GM10248 (cell line): Measurements from ENCODE around the gene GRAP2.
"Not testable (repeated sequence)": the region's sequence is repeated elsewhere in the genome, so short reads cannot be mapped to it uniquely, and the experiment has no call there.

ENCODE experiments used
- CTCF ChIA-PET: fragments of 300-600 bp; sonication (Branson Sonifier 250); formaldehyde crosslinking; extraction: SDS; loops from one replicate; lab custom pipeline; 2021; ENCODE audit warnings: antibody characterized with exemption; lab: Yijun Ruan, JAX
- POLR2A ChIA-PET: fragments of 350-650 bp; sonication (Branson Sonifier 250); formaldehyde crosslinking; extraction: SDS; loops from one replicate; lab custom pipeline; 2020; ENCODE audit warnings: antibody characterized with exemption; lab: Yijun Ruan, JAX
- DNase-seq: peaks from one replicate; pipeline ENCODE4 v3.0.0; 2012; ENCODE audit errors: extremely low spot score
- CTCF ChIP-seq: IDR thresholded peaks from 2 replicates; pipeline ENCODE4 v1.5.1; 2012; ENCODE audit warnings: mild to moderate bottlenecking, low read depth; ENCODE audit errors: extremely low read depth, missing control alignments, control extremely low read depth

Gene GRAP2

GRCh38 chr22:39946503-39947219 is 45.8 kb downstream of the GRAP2 start:
- CTCF ChIA-PET: interaction anchor here (0.9 to 1.5 kb wide), 3 partner anchors 10 to 78 kb away, joined by 3 to 5 read pairs (median 4); no protein-coding TSS in a partner anchor
- DNase-seq: no peak
- TF ChIP-seq CTCF: no peak
- POLR2A ChIA-PET: no interaction called here

DNA sequence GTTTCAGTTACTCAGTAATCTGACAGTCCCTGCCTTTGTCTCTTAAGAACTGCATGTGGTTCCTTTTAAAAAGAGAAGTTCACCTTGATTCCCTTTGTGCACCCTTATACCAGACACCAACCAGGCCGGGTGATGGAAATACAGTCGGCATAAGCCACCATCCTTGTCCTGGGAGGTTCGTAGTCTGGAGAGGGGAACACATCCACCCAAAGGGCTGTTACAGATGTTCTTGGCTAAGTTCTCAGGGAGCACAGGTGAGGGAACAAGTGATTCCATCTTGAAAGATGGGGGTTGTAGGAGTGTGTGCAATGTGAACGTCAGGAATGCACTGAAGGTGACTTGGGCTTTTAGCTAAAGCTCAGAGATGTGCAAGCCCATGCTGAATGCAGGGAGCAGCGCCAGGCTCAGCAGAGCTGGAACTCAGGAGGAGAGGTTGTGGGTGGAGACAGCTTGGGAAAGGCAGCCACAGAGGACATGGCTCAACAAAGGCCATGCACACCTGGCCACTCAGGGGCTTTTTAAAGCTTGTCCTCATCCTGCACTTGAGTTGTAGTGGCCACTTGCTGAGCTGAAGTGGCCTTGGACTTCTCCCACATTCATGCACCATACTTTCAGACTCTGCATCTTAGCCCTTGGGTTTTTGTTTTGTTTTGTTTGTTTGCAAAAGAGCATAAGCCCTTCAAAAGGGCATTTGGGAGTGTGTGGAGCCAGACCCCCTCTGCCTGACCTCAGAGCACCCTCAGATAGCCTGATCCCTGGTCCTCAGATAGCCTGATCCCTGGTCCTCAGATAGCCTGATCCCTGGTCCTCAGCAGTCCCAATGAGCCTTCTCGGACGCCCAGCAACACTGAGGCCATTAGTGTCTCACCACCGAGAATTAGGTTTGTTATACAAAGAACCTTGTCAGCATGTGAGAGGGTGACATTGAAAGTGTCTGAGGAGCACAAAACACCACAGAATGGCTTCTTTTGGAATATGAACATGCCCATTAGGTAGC is 46.6 kb downstream of the GRAP2 start:
- DNase-seq: no peak
- no peak for TF ChIP-seq CTCF
- ChIA-PET CTCF (interaction anchor here (0.9 to 1.5 kb wide), 2 partner anchors 15 to 77 kb away, joined by 4 to 5 read pairs; no protein-coding TSS in a partner anchor), POLR2A (no interaction called here)

- TF ChIP-seq CTCF: no peak
- no peak for DNase-seq
- POLR2A ChIA-PET: no interaction called here
- CTCF ChIA-PET: interaction anchor here (1.3 to 1.6 kb wide), 2 partner anchors 16 to 75 kb away, joined by 3 to 4 read pairs; no protein-coding TSS in a partner anchor
Measured at GRCh38 chr22:39949964-39950737, 49.3 kb downstream of the GRAP2 start.

DNA sequence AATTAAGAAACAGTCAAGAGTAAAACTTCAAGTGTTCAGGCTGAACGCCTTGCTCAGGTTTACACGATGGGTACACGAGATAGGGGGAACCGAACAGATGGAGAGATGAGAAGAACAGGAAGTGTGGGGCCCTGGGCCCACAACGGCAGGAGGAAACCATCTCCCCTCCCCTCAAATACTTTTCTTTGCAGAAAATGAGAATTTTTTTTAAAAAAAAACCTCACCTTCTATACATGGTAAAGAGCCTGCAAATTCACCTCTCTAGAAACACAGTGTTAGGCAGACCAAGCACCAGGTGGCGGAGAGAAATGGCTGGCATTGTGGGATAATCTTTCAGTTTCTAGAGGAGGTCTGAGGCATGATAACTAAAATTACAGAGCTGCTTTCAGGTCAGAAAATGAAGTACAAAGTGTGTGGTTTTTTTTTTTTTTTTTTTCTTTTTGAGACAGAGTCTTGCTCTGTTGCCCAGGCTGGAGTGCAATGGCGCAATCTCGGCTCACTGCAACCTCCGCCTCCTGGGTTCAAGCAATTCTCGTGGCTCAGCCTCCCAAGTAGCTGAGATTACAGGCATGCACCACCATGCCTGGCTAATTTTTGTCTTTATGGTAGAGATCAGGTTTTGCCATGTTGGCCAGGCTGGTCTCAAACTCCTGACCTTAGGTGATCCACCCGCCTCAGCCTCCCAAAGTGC is 50.9 kb downstream of the GRAP2 start:
- ChIA-PET POLR2A (interaction anchor here (0.7 kb wide), 1 partner anchor 88 kb away, joined by 3 read pairs; no protein-coding TSS in a partner anchor), CTCF (interaction anchor here (0.6 to 1.3 kb wide), 2 partner anchors 73 to 208 kb away, joined by 3 to 4 read pairs; no protein-coding TSS in a partner anchor)
- DNase-seq: not testable (repeated sequence)

- no peak for TF ChIP-seq CTCF
- POLR2A ChIA-PET: no interaction called here
- no peak for DNase-seq
- CTCF ChIA-PET: interaction anchor here (1.8 kb wide), 1 partner anchor 14 kb away, joined by 4 read pairs; no protein-coding TSS in a partner anchor
Measured at GRCh38 chr22:39952347-39952746, 51.5 kb downstream of the GRAP2 start.

GRCh38 chr22:39953101-39953500 is 52.2 kb downstream of the GRAP2 start:
- DNase-seq: no peak
- CTCF ChIA-PET: interaction anchor here (1.8 kb wide), 1 partner anchor 13 kb away, joined by 4 read pairs; no protein-coding TSS in a partner anchor
- no peak for TF ChIP-seq CTCF
- POLR2A ChIA-PET: no interaction called here
